T follicular helper cell (primary cell): ENCODE data around the gene ILF2.
A peak's percentile ranks its signal among the peaks of the same experiment; 100 is the strongest.

Source experiments
- DNase-seq: peaks from one replicate; pipeline ENCODE4 v3.0.0-alpha.2; 2020; ENCODE audit warnings: low read depth

ILF2 gene

DNA sequence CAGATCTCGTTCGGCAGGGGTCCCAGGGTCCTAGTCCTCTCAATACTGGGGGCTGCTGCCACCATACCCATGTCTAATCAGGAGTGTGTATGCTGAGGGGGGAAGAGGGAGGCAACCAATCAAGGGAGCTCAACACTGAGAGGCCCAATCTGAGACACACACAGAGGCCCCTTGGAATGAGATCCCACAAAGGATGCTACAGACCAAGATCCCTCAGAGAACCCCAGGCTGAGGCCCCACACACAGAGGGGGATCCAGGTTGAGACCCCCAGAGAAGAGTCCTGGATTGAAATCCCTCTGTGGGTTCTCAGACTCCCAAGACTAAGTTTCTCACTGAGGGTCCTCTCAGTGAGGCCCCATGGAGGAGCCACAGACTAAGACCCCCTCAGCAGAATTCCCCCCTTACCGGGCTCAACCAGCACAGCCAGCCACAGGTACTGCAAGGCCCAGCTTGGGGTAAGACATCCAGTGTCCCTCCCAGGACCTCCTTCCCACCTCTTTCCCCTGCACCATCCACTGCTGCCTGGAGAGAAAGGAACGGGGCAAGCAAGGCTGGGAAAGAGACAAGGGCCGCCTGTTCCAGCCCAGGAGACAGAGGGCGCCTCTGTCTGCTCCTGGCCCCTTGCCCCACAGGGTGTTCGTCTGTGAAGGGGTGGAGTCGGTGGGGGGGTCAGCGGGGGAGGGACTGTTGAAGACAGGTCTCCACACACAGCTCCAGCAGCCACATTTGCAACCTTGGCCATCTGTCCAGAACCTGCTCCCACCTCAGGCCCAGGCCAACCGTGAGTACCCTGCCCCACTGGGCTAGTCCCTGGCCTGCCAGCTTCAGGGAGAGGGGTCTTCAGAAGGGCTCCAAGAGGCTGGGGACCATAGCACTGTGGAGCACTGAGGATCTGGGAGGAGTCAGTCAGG lies 42.8 kb downstream of the ILF2 start, which contains the start of gene S100A1:
Gene S100A1 (plus strand): TSS at position 720 of the 912 bp plus-strand sequence. CDS start 2,088 bp downstream, outside the sequence.
- no peak for DNase-seq

DNA sequence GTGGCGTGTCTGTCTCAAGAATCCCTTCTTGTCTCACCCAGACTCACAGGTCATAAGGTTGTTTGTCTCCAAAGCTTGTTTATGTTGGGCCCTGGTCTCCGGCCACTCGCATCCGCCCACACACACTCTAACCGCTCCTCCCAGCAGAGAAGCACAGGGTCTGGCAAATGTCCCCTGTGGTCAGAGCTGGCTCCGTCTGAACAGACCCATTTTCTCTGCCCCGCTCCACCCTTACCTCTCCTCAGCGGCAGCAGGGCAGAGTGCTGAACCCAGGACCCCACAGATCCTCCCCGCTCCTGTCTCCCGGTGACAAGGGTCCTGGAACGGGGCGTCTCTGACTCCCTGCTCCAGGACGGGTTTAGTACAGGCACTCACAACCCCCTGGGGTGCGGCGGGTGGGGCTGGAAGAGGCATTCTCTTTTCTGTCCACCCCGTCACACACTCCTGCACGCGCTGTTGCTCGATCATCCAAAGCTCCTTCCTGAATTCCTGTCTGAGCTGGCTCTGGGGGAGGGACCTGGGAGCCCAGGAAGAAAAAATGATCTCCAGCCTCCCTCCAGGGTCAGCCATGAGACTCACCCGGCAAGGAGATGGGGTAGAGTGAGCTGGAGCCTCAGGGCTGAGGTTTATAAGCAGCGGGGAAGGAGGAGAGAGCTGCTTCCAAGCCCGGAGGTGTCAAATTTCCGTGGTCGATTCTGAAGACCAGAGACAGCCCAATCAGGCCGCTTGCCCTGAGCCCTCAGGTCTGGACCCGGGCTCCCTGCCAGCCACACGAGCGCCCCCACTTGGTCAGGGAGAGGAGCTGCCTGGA lies 43.7 kb downstream of the ILF2 start, which contains the start of gene S100A13:
Gene S100A13 (minus strand): TSS at position 602 of the 811 bp plus-strand sequence. CDS start 1,033 bp downstream, outside the sequence.
- DNase-seq: no peak

DNA sequence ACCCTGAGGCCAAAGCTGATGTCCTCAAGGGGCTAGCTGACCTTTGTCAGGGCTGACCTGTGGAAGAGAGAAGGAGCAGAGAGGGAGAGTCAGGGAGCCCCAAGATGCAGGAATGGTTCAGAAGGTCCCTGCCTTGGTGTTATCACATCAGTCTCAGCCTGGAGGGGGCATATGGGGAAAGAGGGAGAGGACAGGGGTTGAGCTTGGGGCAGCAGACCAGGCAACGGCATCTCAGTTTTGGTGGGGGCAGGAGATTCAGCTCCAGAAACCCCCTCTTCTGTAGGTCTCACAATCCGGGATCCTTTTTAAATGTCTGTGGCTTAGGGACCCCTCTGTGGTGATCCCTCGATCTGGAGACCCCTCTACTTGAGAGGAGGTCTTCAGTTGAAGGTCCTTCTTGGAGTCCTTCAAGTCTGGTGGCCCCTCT lies 44.3 kb downstream of the ILF2 start:
- DNase-seq: no peak

DNA sequence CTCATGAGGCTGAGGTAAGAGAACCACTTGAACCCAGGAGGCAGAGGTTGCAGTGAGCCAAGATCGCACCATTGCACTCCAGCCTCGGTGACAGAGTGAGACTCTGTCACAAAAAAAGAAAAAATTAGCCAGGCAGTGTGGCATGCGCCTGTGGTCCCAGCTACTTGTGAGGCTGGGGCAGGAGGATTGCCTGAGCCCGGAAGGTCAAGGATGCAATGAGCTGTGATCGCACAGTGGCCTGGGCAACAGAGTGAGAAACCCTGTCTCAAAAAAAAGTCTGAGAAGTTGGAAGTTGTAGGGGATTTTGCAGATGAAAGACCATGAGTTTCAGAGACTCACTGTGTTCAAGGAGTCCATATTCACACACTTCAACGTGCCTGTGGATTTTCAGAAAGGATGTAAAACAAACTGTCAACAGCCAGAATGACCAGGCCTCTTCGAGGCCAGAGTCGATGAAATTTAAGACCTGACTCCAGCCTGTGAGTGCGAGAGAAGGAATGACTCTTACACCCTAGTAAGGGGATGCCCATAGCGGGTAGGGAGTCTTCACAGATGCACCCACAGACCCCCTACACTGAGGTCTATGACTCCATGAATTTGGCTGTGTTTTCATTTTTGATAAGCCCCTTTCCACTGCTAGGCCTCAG lies 45.7 kb downstream of the ILF2 start:
- no peak for DNase-seq

DNA sequence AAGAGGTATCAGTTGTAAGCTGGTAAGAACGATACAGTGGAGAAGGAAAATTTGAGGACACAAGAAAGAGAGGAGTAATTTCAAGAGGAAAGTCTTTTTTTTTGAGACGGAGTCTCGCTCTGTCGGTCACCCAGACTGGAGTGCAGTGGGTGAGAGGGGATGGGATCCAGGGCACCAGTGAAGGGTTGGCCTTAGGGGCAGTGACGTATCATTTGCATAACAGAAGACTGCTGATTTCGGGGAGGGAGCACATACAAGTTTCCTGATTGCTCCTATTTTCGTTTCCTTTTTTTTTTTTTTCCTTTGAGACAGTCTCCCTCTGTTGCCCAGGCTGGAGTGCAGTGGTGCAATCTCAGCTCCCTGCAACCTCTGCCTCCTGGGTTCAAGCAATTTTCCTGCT lies 47.7 kb downstream of the ILF2 start:
- no peak for DNase-seq

DNA sequence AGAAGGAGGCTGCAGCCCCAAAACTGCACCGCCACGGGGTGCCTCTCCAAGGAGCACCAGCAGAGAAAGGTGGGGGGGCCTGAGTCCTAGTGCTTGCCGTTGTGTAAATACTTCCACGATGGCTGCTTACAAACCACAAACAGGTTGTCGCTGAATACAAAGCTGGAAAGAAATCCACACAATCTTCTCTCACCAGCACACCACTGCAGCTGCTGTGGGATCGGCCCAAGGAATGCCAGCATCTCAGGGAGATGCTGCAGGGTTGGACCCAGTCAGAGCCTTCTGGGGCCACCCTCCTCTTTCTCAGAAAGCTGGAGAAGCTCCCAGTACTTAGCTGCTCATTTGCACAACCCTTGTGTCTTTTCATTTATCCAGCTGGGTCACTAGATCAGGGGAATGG lies 51.6 kb downstream of the ILF2 start:
- no peak for DNase-seq

DNA sequence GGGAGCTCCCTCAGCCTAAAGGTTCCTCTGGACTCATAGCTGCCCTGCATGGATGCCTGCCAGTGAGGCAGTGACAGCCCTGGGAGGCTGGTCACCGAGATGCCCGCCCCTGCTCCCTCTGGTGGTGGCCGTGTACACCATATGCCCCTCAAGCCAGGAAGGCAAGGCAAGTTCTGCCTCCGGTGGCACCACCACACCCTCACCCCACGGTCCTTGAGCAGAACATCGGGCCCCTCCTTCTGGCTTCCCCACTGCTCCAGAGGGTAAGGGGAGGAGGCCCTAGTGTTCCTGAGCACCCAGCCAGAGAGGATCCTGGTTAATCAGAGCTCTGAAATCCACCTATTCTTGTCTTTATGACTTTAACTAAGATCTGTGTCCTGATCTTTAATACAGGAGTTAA lies 53.1 kb downstream of the ILF2 start:
- DNase-seq: peak; percentile 13

DNA sequence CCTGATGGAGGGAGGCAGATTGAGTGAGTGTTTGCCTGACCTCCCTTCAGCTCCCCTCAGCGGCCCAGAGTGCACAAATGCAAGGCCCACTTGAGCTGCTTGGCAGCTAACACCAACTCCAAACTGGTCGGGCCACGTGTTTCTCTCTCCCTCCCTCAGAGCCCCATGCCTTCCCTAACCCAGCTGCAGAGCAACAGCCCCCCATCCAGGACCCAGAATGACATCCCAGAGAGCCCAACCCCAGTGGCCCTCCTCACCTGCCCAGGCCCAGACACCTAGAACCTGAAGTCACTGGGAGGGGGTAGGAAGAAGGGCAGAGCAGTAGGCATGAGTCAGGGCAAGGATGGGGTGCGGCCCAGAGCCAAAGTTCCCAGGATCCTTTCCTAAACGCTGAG lies 53.9 kb downstream of the ILF2 start:
- no peak for DNase-seq

DNA sequence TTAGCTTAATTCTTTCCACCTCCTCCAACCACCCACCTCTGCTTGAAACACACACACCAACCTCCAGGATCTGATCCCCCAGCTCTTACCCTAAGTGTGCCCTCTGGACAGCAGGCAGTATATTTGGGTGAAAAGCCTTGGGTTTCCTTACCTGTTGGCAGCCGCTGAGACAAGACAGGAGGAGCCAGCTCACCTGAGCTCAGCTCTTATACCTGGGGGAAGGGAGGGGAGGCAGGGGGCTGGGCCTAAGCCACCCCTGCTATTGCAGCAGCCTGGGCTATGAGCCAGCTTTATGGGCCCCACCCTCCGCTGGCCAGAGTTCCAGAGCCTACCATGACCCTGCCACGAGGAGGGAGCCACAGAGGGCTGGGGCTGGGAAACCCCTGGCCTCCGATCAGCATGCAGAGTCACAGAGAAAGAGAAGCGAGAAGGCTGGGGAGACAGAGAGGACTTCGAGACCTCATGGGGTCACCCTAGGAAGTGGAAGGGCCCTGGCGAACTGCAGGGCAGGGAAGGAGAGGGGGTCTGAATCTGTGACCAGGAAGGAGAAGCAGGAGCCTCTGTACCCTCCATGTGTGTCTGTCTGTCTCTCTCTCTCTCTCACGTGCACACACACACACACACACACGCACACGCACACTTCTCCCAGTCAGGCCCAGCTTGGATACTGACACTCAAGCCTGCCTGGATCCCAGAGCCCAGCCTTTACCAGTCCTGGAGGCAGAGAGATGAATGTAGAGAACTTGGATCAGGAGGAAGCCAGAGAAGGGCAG lies 54.5 kb downstream of the ILF2 start, which contains the start of gene S100A14:
Gene S100A14 (minus strand): TSS at position 182 of the 773 bp plus-strand sequence. CDS start 467 bp downstream, outside the sequence.
- DNase-seq: no peak

DNA sequence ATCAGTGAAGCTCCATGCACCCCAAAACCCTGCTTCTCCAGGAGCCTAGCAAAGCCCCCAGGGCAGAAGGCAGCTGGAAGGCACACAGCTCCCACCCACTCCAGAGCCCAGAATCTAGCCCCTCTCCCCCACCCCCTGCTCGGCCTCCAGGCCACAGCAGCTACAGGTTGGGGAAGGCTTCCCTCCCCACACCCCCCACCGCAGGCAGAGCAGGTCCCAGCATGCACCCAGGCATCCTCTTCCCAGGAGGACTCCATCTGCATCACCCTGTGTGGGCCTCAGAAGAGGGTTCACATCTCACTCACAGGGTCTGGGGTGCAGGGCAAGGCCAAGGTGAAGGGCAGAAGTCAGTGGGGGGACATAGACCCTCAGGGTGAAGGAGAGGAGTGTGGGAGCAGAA lies 55.4 kb downstream of the ILF2 start:
- no peak for DNase-seq

DNA sequence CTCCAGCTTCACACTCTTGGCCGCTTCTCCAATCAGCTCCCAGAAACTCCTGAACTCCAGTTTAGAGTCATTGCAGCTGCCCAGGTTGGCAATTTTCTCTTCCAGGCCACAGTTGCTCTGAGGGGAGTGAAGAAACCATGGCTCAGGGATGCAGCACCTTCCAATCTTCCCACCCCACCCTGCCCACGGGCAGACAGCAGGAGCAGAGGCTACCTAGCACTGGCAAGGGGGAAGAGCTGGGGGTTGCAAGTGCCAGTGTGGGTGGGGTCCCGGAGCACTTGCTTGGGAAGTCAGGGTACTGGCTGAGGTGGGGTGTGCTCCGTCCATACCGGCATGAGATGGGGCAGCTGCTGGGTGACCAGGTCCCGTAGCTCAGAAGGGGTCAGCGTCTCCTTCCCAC lies 55.9 kb downstream of the ILF2 start:
- no peak for DNase-seq

DNA sequence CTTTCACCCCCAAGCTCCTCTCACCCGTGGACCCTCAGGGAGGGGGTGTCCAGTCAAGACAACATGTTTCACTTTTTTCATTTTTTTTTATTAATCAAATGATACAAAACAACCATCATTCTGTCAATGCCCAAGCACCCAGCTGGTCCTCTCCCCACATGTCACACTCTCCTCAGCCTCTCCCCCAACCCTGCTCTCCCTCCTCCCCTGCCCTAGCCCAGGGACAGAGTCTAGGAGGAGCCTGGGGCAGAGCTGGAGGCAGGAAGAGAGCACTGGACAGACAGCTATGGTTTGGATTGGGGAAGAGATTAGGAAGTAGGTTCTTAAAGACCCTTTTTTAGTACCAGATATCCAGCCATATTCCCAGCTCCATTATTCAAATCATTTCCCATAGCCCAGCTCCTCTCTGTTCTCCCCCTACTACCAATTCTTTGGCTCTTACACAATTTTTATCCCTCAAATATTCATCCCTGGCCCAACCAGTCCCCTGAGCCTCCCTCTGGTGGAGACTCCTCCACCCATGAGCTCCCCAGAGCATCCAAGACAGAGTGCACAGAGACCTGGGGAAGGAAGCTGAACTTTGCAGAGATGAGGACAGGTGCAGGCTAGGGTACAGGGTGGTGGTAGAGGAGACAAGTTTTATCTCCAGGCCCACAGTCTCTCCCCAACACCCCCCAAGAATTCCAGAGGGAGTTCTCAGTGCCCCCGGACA lies 56.4 kb downstream of the ILF2 start:
- no peak for DNase-seq

DNA sequence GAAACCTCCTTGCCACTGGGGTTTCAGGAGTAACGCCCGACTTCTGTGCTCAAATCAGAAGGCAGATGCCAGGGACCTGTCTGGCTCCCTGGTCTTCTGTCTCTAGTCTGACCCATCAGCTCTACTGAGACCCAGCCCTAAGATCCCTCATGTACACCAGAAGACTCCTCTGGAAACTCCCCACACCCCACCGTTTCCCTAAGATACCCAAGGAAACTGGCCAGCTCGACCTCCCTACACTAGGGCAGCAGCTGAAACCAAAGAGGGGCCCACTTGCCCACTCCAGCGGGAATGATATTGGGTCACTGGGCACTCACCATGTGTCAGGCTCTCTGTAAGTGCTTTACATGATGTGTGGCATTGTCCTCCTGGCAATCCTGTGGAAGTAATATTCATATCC lies 57.4 kb downstream of the ILF2 start:
- DNase-seq: no peak

DNA sequence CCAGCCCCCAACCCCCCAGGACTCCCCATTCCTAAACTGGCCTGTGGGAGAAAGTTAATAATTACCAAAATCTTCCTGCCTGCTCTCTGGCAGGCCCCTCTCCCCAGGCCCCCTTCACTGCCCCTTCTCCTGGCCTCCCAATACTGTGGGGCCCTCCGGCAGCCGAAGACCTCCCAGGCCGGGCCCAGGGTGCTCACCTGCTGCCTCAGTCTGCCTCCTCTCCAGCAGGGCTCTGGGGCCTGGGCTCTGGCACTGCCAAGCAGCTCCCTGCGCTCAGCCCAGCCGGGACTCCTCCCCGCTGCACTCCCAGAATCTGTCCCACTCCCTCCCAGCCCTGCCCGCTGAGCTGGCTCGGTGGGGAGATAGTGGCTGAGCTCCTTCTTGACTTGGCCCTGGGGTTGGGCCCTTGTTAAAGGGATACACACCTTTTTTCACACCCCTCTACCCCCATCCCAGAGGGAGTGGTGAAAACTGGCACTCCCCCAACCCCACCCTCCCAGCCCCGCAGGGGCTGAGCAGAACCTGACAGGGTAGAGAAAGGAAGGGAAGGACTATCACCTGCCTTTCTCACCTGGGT lies 58.0 kb downstream of the ILF2 start, which contains the start of gene S100A16:
Gene S100A16 (minus strand): TSS at position 383 of the 577 bp plus-strand sequence. CDS start 4,986 bp downstream, outside the sequence.
- DNase-seq: no peak

DNA sequence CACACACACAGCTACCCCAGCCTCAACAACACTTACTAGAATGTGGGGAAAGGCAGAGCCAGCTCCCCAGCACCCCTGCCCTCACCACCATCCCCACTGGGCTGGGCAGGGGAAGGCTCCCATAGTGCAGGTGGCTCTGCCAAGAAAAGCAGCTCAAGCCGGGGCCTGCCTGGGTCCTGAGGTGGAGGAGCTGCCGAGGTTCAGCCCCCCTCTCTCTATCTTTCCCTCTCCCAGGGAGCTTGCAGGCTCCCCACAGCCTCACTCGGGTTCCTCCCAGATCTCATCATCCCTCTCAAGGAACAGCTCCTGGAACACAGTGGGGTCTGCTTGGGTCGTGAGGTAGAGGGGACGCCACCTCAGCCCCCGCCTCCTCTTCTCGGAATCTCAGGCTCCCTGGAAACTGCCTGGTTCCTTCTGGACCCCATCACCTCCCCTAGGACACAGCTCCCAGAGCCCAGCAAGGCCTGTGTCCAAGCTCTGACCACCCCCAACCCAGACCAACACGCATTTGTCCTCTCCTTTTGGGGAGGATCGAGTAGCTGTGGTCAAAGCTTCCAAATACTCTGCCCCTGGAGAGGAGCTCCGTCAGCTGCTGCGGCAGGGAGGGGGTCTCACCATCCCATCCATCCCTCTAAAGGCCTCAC lies 58.6 kb downstream of the ILF2 start:
- no peak for DNase-seq
